Sigmoid colon (tissue), 4 donors: Measurements from ENCODE around the gene NPHP1.

ENCODE experiments used
- POLR2AphosphoS5 ChIP-seq, 4 donors: sonication (generic); formaldehyde crosslinking; IDR thresholded peaks; one replicate each; pipeline ENCODE4 v1.6.1; 2017; ENCODE audit warnings: antibody characterized with exemption in 4 of 4
- TF ChIP-seq, protein P1 (sequence below), 4 experiments: fragments of 450-650 bp in 3 of 4; fragments of 200-600 bp in 1 of 4; IDR thresholded peaks; one replicate each; pipeline ENCODE4 v1.5.1; 2016 to 2019; ENCODE audit warnings: antibody characterized with exemption in 4 of 4, mild to moderate bottlenecking in 3 of 4, moderate library complexity in 2 of 4

DNA sequence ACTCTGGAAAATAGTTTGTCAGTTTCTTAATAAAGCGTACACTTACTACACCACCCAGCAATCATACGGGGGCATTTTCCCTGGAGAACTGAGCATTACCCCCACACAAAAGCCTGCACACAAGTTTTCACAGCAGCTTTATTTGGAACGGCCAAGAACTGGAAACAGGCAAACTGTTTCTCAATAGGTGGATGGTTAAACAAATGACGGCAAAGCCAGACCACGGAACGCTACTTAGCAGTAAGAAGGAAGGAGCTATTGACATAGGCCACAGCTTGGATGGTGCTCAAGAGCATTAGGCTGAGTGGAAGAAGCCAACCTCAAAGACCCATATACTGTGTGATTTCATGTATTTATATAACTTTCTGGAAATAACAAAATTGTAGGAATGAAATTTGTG, 98.2 kb downstream of the NPHP1 start:
- TF ChIP-seq, protein P1, sequence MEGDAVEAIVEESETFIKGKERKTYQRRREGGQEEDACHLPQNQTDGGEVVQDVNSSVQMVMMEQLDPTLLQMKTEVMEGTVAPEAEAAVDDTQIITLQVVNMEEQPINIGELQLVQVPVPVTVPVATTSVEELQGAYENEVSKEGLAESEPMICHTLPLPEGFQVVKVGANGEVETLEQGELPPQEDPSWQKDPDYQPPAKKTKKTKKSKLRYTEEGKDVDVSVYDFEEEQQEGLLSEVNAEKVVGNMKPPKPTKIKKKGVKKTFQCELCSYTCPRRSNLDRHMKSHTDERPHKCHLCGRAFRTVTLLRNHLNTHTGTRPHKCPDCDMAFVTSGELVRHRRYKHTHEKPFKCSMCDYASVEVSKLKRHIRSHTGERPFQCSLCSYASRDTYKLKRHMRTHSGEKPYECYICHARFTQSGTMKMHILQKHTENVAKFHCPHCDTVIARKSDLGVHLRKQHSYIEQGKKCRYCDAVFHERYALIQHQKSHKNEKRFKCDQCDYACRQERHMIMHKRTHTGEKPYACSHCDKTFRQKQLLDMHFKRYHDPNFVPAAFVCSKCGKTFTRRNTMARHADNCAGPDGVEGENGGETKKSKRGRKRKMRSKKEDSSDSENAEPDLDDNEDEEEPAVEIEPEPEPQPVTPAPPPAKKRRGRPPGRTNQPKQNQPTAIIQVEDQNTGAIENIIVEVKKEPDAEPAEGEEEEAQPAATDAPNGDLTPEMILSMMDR (IDR thresholded peaks at IDR 0.05) = no peak
- no peak for TF ChIP-seq POLR2AphosphoS5 (IDR thresholded peaks at IDR 0.05)
